Thymus (tissue), 11 donors: Measurements from ENCODE around the gene SUPT4H1. TPM values are rescaled to one million over a fixed set of nuclear protein-coding genes. Genes with fewer than 3 reads are reported as not detected.

ENCODE experiments used
- DNase-seq, 9 donors: peaks; one replicate each; pipeline ENCODE4 v3.0.0-alpha.2; 2013; ENCODE audit warnings: low spot score in 9 of 9, low read depth in 6 of 9, missing footprints in 1 of 9
- H3K27ac ChIP-seq, 2 donors: one replicate each; pipeline ENCODE4 v1.5.1; 2013; ENCODE audit warnings: control low read depth in 1 of 2, low read depth in 1 of 2, low read length in 1 of 2, mild to moderate bottlenecking in 1 of 2, moderate library complexity in 1 of 2
- H3K27me3 ChIP-seq, 2 donors: one replicate each; pipeline ENCODE4 v1.5.1; 2013; ENCODE audit warnings: low read length in 1 of 2; ENCODE audit not compliant: control insufficient read depth in 2 of 2, insufficient read depth in 1 of 2
- H3K36me3 ChIP-seq, 2 donors: one replicate each; pipeline ENCODE4 v1.5.1; 2013; ENCODE audit warnings: low read length in 1 of 2, mild to moderate bottlenecking in 1 of 2, moderate library complexity in 1 of 2; ENCODE audit not compliant: control insufficient read depth in 2 of 2, insufficient read depth in 2 of 2
- H3K4me1 ChIP-seq, 2 donors: one replicate each; pipeline ENCODE4 v1.5.1; 2013; ENCODE audit warnings: low read length in 2 of 2; ENCODE audit not compliant: control insufficient read depth in 2 of 2, insufficient read depth in 2 of 2
- H3K4me3 ChIP-seq, 2 donors: one replicate each; pipeline ENCODE4 v1.5.1; 2013; ENCODE audit warnings: low read length in 2 of 2, control low read depth in 1 of 2, mild to moderate bottlenecking in 1 of 2
- H3K9me3 ChIP-seq, 2 donors: one replicate each; pipeline ENCODE4 v1.5.1; 2013; ENCODE audit warnings: low read length in 1 of 2, mild to moderate bottlenecking in 1 of 2; ENCODE audit not compliant: control insufficient read depth in 2 of 2, insufficient read depth in 1 of 2
- WGBS: extraction: QIAGEN DNeasy Blood & Tissue Kit; methylation state at CpG from one replicate; pipeline ENCODE4 v1.1.7; 2013; 5-methylcytosine and 5-hydroxymethylcytosine counted together
- polyA plus RNA-seq: library from polyadenylated mRNA; stranded (reverse); fragments of 200-250 nt; gene quantifications from one replicate; pipeline ENCODE4 v1.2.3, GENCODE V29; 2013
- total RNA-seq: library from RNA; stranded (reverse); fragments of 120-200 nt; gene quantifications from one replicate; pipeline ENCODE4 v1.2.4, GENCODE V29; 2013
- donor health status: healthy.

SUPT4H1 gene
- total and polyA plus RNA-seq, 2 donors = 103 to 119 TPM

DNA sequence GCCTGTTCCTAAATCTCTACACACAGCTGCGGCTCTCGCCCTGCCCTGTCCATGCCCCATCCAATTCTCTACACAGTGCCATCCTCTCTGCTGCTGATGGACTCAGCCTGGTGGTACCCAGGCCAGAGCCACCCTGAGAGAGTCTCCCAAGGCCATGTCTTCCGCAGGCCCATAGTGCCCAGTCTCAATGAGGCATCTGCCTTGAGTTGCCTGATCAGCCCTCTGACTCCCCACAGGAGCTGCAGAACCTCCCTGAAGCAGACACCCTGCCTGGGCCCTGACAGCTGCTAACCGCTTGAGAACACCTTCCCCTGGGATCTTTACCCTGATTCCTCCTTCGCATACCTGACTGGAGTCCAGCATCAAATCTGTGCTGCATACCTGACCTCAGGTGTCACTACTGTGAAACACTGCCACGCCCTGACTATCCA lies 36.7 kb downstream of the SUPT4H1 start:
- DNase-seq = no peak
- no peak overlapping the region for H3K4me3 ChIP-seq

DNA sequence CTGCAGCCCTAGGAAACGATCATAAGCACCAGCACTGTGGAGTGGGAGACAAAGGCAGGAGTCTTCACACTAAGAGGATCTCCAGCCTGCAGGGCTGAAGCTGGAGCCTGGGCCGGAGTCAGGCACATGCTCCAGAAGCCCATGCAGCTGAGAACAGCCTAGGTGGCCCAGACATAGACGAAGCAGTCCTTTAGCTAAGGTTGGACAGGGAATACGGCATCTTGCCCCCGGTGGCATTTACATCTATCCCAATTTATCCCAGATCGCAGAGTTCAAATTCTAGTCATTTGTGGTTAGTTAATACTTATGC lies 37.3 kb downstream of the SUPT4H1 start:
- no peak for DNase-seq
- Histone ChIP-seq H3K27ac (no peak overlapping the region), H3K36me3 (peaks cover 43 to 62% of the 10 kb centered on the region in 2 donors), H3K4me1 (peaks cover 4 to 5% of the 10 kb centered on the region in 2 donors), H3K4me3 (no peak overlapping the region), H3K27me3 (no peaks in the 10 kb centered on the region), H3K9me3 (peaks cover 0 to 4% of the 10 kb centered on the region in 2 donors)
- 97% methylated on average over 6 of the region's 6 CpGs for WGBS

More for the DNA sequence above, 36.7 kb downstream of the SUPT4H1 start:
- peaks cover 4 to 5% of the 10 kb centered on the region in 2 donors for H3K4me1 ChIP-seq
- 97% methylated on average over 6 of the region's 6 CpGs for WGBS
- peaks cover 0 to 4% of the 10 kb centered on the region in 2 donors for H3K9me3 ChIP-seq
- no peak overlapping the region for H3K27ac ChIP-seq
- no peaks in the 10 kb centered on the region for H3K27me3 ChIP-seq
- H3K36me3 ChIP-seq = peaks cover 42 to 62% of the 10 kb centered on the region in 2 donors

DNA sequence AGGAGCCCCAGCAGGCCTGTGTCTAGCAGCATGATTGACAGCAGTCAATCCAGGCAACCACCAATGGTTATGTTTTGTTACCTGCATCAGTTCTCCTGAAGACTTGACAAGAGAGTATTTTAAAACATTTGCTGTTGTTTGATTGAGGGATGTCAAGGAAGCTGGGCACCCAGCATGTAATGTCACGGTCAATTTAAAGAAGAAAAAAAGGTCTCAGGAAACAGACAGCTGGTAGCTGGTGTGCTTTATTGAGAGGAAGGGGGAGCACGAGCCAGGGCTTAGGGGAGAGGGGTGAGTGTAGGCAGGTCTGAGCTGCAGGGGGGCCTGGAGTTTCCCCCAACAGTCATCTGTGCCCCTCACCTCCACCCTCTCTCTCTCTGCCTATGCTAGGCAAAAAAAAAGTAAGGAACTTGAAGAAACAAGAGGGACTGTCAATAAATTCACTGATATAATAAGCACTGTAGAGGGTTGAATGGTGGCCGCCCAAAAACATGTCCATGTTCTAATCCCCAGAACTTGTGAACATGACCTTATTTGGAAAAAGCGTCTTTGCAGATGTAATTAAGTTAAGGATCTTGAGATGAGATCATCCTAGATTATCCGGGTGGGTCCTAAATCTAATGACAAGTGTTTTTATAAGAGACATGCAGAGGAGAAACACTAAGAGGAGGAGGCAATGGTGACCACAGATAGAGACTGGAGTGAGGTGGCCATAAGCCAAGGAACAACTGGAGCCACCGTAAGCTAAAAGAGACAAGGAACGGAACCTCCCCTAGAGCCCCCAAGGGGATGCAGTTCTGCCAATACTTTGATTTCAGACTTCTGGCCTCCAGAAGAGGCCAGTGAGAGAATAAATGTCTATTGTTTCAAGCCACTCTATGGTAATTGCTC lies 37.9 kb downstream of the SUPT4H1 start:
- H3K4me3 ChIP-seq = no peak overlapping the region
- no peak overlapping the region for H3K27ac ChIP-seq
- no peak for DNase-seq
- no peaks in the 10 kb centered on the region for H3K27me3 ChIP-seq
- H3K36me3 ChIP-seq = peaks cover 46 to 63% of the 10 kb centered on the region in 2 donors
- peaks cover 0 to 4% of the 10 kb centered on the region in 2 donors for H3K9me3 ChIP-seq
- peaks cover 4 to 5% of the 10 kb centered on the region in 2 donors for H3K4me1 ChIP-seq
- WGBS = 88% methylated on average over 7 of the region's 7 CpGs

DNA sequence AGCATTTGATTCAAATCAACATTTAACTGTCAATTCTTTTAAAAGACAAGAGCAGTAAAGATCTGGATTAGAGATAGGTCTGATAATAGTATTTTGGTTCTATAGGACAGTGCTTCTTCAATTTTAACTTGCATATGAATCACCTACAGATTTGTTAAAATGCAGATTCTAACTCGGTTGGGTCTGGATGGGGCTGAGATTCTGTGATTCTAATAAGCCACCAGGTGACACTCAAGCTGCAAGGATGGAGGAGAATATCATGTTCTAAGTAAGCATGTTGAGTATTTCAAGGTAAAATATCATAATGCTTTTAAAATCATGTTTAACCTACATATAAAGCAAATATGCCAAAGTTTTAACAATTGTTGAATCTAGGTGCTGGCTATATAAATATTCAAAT lies 39.2 kb downstream of the SUPT4H1 start:
- DNase-seq = no peak
- H3K4me1 ChIP-seq = peaks cover 2 to 4% of the 10 kb centered on the region in 2 donors

DNA sequence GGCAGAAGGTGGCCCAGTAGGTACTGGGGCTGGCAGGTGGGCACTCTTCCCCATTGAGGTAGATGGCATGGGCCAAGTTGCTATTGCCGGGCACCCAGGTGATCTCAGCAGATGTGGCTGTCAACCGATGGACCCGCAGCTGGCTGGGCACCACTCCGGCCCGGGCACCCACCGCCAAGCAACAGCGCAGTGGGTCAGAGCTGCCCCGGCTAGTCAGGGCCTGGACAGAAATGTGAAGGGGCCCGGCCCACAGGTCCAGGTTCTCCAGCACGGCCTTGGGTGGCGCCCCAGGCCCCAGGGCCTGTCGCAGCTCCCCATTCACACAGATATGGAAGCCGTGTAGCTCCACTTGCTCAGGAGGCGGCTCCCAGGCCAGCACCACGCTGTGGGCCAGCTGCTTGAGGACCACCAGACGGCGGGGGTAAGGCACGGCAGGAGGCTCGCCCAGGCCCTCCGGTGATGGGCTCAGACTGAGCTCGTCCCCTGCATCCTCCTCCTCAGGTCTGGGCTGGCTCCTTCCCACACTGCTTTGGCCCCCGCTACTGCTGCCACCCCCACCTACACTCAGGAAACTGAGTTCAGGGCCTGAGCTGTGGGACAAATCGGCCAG lies 39.9 kb downstream of the SUPT4H1 start:
- Histone ChIP-seq H3K4me3 (no peak overlapping the region), H3K9me3 (no peaks in the 10 kb centered on the region), H3K4me1 (no peaks in the 10 kb centered on the region), H3K27me3 (no peaks in the 10 kb centered on the region), H3K27ac (no peak overlapping the region), H3K36me3 (peaks cover 53 to 78% of the 10 kb centered on the region in 2 donors)
- no peak for DNase-seq
- 98% methylated on average over 23 of the region's 23 CpGs for WGBS

More for the DNA sequence above, 39.2 kb downstream of the SUPT4H1 start:
- Histone ChIP-seq H3K4me3 (no peak overlapping the region), H3K36me3 (peaks cover 52 to 71% of the 10 kb centered on the region in 2 donors), H3K27me3 (no peaks in the 10 kb centered on the region), H3K27ac (no peak overlapping the region), H3K9me3 (peaks cover 0 to 3% of the 10 kb centered on the region in 2 donors)
- 91% methylated on average over 1 of the region's 1 CpG for WGBS

DNA sequence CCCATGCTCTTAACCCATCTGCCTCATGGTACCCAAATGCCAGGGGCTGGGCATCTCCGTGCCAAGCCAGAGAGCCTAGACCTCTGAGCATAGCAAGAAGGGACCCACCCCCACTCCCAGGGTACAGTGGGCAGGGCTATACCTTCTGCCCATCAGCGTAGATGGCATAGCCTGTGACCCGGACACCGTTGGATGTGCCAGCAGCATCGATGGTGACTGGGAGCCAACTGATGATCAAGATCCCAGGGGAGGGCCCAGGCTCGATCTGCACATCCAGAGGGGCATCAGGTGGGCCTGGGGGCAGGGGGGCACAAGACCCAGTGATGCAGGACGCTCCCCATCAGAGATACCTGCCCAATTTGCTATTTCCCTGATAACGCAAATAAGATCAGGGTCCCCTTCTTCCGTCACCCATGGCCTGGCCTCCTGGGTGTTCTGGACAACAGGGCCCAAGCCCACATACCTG lies 40.5 kb downstream of the SUPT4H1 start:
- no peak overlapping the region for H3K27ac ChIP-seq
- no peak overlapping the region for H3K4me3 ChIP-seq
- peaks cover 54 to 80% of the 10 kb centered on the region in 2 donors for H3K36me3 ChIP-seq
- no peak for DNase-seq
- no peaks in the 10 kb centered on the region for H3K9me3 ChIP-seq
- no peaks in the 10 kb centered on the region for H3K4me1 ChIP-seq
- H3K27me3 ChIP-seq = no peaks in the 10 kb centered on the region
- WGBS = 98% methylated on average over 9 of the region's 9 CpGs

DNA sequence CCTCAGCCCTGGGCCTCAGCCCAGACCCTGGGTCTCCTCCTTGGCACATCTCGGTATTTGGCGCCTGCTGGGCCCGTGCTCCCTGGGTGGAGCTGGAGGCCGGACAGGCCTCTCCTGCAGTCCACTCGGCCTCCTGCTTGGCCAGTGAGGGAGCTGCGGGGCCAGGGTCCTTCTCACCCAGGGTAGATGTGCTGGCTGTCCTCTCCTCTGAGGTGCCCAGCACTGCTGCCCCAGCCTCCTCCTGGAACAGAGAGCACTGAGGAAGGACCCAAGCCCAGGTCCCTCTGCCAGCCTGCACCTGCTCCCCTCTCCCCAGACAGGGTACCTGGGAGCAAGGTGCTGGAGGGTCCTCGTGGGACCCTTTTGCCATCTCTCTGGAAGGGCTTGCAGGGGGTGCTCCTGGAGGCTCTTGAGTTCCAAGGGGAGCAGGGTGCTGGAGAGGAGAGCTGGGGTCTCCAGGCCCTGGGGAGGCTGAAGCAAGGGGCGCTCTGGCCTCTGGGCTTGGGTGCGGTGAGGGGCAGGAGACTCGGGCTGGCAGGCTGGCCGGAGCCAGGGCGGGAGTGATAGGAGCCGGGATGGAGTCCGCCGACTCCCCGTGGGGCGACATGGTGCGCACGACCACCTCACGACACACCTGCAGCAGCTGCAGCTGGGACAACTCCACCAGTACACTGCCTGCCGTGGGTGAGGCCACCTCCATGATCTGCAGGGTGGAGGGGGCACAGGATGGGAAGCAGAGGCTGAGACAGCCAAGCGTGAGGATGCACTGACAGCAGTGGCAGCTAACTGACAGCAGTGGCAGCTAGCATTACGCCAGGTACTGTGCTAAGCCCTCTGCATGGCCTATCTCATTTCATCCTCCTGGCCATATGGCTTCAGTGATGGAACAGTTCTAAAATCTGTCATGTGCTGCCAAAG lies 41.2 kb downstream of the SUPT4H1 start:
- Histone ChIP-seq H3K4me1 (no peaks in the 10 kb centered on the region), H3K4me3 (no peak overlapping the region), H3K27me3 (no peaks in the 10 kb centered on the region), H3K27ac (no peak overlapping the region), H3K9me3 (no peaks in the 10 kb centered on the region), H3K36me3 (peaks cover 49 to 79% of the 10 kb centered on the region in 2 donors)
- no peak for DNase-seq
- 97% methylated on average over 23 of the region's 23 CpGs for WGBS

DNA sequence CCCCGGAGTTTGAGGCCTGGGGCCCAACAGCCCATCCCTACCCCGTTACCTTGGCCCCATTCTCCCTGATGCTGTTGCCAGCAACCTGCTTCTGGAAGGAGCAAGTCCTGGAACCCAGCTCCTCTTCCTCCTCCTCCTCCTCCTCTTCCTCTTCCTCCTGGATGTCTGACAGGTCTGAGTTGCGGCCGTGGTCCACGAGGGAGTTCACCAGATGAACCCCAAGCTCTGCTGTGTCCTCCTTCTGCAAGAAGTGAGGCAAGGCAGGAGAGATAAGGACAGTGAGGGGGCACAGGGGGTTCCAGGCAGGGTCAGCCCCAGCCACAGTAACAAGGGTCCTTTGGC lies 42.1 kb downstream of the SUPT4H1 start:
- no peaks in the 10 kb centered on the region for H3K9me3 ChIP-seq
- H3K4me1 ChIP-seq = no peaks in the 10 kb centered on the region
- H3K27ac ChIP-seq = no peak overlapping the region
- 89% methylated on average over 5 of the region's 5 CpGs for WGBS
- H3K27me3 ChIP-seq = no peaks in the 10 kb centered on the region
- H3K4me3 ChIP-seq = no peak overlapping the region
- peaks cover 41 to 78% of the 10 kb centered on the region in 2 donors for H3K36me3 ChIP-seq
- no peak for DNase-seq
